PC-3 (cell line): Measurements from ENCODE around the gene USP2.

Experiments
- EZH2 ChIP-seq: fragments of 300-600 bp; sonication (generic); IDR thresholded peaks from one replicate; pipeline ENCODE4 v1.6.1; 2017; ENCODE audit warnings: antibody characterized with exemption, mild to moderate bottlenecking, low read length; ENCODE audit not compliant: unreplicated experiment
- TF ChIP-seq, protein P1 (sequence below): fragments of 300-600 bp; sonication (generic); conservative IDR thresholded peaks from 2 replicates; pipeline ENCODE4 v1.5.1; 2017; ENCODE audit warnings: antibody characterized with exemption, low read depth, mild to moderate bottlenecking, low read length

DNA sequence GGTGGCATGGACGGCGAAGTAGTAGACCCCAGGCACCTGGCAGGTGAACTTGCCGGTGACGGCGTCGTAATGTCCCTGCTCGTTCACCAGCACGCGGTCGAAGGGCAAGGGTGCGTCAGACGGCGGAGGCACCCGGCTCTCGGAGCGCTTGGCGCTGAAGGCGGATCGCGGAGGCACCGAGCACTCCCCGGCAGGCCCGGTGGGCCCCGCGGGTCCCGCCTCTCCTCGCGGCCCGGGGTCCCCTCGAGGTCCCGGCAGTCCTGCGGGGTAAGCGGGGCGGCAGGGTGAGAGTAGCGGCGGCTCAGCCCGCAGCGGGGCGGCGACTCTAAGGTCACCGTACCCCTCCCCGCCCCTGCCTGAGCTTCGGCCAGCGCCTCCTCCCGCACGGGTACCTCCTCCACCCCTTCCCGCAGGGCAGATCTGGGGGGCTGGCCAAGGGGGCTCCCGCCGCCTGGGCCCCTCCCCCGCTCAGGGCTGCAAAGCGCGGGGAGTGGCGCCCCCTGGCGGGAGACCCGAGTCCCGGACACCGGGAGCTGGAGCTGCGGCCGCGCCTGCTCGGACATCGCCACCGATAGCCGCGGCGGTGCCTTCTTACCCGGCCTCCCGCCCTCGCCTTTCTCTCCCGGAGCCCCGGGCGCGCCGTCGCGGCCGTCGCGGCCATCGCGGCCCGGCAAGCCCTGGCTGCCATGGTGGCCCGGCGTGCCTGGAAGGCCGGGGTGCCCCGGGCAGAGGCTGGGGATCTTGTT is 41.7 kb downstream of the USP2 start:
- TF ChIP-seq, protein P1, sequence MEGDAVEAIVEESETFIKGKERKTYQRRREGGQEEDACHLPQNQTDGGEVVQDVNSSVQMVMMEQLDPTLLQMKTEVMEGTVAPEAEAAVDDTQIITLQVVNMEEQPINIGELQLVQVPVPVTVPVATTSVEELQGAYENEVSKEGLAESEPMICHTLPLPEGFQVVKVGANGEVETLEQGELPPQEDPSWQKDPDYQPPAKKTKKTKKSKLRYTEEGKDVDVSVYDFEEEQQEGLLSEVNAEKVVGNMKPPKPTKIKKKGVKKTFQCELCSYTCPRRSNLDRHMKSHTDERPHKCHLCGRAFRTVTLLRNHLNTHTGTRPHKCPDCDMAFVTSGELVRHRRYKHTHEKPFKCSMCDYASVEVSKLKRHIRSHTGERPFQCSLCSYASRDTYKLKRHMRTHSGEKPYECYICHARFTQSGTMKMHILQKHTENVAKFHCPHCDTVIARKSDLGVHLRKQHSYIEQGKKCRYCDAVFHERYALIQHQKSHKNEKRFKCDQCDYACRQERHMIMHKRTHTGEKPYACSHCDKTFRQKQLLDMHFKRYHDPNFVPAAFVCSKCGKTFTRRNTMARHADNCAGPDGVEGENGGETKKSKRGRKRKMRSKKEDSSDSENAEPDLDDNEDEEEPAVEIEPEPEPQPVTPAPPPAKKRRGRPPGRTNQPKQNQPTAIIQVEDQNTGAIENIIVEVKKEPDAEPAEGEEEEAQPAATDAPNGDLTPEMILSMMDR: peak; percentile 89
- TF ChIP-seq EZH2: no peak
